HG02938 (cell line): Measurements from ENCODE around the gene TGM2.
"Not testable (repeated sequence)": the region's sequence is repeated elsewhere in the genome, so short reads cannot be mapped to it uniquely, and the experiment has no call there.

Experiments
- ATAC-seq: cut with Tn5 transposase; IDR thresholded peaks from one replicate; pipeline ENCODE4 v1.9.1; 2021; ENCODE audit warnings: mild to moderate bottlenecking, moderate library complexity; ENCODE audit not compliant: unreplicated experiment

The TGM2 gene

DNA sequence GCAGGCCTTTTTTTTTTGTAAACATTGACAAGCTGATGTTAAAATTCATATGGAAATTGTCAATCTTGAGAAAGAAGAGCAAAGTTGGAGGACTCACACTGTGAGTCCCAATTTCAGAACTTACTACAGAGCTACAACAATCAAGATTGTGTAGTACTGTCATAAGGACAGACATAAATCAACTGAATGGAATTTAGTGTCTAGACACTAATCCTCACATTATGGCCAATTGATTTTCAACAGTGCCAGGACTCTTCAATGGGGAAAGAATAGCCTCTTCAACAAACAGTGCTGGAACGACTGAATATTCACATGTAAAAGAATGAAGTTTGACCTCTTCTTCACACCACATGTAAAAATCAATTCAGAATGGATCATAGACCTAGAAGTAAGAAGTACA is 60.8 kb downstream of the TGM2 start:
- no peak for ATAC-seq

DNA sequence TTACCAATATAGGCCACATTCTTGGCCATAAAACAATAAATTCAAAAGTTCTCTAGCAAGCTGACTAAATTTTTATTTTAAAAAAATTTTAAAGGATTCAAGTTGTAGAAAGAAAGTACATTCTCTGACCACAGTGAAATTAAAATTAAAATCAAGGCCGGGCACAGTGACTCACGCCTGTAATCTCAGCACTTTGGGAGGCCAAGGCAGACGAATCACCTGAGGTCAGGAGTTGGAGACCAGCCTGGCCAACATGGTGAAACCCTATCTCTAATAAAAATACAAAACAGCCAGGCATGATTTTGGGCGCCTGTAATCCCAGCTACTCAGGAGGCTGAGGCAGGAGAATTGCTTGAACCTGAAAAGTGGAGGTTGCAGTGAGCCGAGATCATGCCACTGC is 62.9 kb downstream of the TGM2 start:
- not testable (repeated sequence) for ATAC-seq

DNA sequence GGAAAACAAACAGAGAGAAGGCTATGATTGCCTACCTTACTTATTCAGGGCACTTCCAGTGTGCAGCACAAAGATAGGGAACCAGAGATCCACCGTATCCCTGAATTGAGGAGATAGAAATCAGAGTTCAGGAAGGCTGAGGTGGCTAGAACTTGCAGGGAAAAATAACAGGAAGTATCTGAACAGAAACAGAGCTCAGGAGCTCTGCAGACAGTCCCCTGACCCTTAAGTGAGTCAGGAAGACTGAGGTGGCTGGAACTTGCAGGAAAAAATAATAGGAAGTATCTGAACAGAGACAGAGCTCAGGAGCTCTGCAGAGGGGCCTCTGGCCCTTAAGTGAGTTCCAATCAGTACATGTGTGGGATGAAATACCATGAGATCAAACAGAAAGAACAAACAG is 66.1 kb downstream of the TGM2 start:
- no peak for ATAC-seq

DNA sequence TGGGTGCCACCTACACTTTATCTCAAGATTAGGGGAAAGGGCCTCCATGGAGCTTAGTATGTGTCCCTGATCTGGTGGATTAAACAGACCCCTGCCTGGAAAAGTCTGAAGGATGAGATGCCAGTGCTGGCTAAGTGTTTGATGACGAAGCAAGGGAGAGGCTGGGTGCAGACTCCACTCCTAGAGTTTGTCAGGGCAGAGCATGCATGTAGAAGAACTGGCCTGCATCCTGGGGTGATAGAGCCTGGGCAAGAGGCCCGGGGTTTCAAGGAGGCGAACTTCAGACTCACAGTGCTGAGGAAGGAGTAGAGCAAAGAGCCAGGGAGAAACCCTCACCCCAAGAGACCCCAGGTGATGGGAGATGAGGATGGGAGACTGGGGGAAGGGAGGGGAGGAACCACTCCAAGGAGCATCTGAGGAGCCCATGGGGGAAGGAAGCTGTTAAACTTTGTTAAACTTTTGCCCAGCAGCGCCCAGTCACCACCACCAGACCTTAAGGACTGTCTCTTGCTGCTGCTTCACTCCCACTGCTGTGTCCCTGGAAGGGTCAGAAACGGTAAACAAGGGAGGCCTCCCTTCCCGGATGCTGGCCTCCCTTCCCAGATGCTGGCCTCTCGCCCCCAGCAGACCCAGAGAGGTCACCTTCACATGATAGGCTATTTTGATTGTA is 69.9 kb downstream of the TGM2 start:
- no peak for ATAC-seq

DNA sequence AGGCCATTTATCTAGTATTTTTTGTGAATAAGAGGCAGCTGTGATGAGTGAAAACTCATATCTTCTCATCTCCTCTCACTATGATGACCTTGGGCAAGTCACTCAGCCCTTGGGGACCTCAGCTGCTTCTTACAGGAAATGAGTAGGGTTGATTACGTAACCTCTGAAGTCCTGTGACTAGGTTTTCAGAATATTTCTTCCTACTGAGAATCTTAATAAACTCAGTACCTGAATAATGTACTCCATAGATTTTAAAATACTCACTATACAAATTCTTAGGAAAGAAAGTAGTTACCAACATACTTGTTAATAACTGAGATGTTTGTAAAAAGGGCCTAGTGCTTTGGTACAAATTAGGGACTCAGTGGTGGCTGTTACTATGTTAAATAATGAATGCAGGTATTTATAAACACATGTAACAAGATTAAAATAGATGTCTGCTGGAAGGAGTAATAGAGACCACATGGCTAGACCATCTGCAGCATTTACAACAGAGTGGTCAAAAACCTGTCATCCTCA is 70.6 kb downstream of the TGM2 start:
- peak; percentile 60 for ATAC-seq

DNA sequence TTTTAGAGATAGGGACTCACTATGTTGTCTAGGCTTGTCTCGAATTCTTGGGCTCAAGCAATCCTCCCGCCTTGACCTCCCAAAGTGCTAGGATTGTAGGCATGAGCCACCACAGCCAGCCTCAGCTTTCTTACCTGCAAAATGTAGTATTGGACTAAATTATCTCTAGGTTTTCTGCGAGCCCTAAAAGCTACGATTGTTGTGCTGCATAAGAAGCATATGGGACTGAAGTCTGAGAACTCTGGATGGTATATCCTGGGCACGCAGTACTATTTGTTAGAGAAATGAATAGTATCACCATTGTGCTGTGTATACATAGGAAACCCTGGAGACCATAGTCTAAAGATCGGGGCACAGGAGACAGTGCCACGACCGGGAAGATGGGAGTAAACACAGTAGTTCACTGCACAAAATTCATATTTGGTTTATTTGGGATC is 71.4 kb downstream of the TGM2 start:
- no peak for ATAC-seq

DNA sequence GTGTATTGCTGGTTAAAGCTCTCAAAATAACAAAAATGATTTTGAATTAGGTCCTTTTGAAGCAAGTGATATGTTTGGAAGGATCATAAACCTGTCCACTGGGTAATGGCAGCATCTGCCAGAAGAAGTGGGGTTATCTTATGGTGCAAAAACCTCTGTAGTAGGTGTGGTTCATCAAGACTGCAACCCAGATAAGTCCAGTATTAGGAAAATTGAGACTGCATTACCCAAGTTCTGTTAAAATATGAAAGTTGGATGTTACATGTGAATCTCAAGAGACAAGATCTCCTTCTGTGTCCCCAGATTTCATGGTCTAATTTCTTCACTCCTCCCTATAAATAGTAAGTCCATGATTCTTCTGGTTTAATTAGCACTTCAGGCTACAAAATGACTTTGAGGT is 72.2 kb downstream of the TGM2 start:
- no peak for ATAC-seq

DNA sequence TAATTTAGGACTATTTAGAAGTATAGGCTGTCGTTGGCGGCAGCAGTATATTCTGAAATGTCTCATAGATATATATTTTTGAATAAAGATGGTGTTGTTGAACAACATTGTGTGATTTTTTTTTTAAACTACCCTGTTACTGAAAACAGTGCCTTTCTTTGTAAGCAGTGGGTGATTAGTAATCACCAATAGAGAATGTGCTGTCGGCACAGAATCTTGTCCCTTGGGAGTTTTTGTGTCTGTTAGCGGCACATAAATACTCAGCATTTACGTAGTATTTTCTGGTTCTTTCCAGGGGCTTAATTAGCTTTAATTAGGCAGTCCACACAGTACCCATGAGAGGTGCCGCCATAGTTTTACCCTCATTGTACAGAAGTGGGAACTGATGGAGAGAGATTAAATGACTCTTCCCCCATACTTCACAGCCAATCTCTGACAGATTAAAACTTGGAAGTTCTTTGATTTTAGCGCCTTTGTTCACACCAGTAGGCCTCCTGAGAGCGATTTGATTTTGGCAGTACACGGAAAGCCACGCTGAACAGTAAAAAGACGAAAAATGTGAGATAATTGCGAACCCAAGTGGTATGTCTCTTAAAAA is 72.7 kb downstream of the TGM2 start:
- ATAC-seq = no peak

DNA sequence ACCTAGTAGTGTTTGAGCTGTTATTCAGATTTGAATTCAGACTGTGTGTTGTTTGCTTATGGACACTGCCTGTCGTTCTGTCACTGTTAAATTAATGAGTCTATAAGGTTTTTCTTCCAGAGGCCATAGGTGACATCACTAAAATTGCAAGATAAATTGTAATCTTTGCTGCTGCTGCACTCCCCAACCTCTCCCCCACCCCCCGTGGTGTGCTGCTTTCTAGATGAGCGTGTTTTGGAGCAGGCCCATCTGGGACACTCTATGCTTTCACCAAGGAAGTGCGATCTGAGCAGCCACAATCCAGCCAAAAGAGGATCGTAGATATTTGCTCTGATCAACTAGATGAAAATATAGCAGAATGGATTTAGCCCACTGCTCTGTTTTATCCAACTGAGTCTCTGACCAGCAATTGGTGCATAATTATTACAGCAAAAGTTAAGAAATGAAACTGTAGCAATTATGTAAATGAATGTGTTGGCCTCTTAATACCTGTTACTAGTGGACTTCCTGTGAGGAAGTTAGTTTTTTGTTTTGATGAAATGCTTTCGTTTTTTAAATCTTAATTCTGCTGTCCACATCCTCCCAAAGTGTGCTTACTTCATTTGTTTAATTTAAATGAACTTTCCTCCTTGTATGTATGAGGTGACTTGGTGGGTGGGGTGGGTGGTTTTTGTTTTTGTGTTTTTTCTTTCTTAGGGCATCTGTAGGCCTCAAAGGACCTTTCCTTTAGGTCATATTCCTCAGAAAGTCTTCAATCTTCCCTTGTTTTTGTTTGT is 73.4 kb downstream of the TGM2 start:
- ATAC-seq = no peak

DNA sequence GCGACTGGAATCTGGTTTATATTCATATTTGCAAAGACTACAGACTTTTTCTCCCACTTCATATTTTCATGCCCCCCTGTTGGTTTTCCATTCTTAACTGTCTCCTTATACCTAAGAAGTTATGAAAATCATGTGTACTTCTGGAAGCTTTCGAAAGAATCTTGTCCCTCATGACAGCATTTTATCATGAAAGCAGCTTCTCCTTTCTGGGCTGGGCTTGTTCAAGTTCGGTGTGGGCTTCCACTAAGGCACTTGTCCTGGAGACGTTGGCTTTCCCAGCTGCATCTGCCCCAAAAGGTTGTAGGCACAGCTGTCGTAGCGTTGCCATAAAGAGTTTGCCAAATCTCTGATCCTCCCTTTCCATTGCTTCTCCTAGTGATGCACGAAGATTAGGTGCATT is 75.0 kb downstream of the TGM2 start:
- ATAC-seq = no peak

DNA sequence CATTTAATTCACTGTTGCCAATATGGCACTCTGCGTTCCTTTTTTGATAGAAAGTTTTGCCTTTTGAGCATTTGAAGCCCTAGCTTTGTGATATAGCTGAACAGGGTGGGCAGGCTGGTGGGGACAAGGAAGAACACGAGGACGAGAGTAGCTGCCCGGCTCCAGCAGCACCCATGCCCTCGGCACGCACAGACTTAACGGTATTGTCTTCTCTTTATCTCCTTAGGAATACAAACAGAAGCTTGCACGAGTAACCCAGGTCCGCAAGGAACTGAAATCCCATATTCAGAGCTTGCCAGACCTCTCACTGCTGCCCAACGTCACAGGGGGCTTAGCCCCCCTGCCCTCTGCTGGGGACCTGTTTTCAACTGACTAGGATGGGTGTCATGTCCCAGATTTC is 75.6 kb downstream of the TGM2 start:
- no peak for ATAC-seq

DNA sequence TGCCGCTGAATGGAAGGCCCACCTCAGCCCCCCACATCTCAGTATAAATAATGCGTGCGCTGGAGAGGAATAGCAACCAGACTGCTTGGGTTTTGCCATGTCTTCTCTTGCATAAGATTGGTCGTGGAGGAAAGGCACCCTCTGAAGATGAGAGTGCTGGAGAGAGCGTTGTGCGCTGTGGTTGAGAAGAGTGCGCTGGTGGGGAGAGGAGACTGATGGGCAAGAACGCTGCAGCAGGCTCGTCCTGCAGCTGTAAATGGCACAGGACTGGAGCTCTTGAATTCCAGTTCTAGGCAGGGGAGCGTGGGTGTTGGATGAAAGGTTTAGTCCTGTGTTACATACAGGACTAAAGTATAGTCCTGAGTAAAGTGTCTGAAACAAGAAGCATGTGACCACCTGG is 80.0 kb downstream of the TGM2 start:
- no peak for ATAC-seq

DNA sequence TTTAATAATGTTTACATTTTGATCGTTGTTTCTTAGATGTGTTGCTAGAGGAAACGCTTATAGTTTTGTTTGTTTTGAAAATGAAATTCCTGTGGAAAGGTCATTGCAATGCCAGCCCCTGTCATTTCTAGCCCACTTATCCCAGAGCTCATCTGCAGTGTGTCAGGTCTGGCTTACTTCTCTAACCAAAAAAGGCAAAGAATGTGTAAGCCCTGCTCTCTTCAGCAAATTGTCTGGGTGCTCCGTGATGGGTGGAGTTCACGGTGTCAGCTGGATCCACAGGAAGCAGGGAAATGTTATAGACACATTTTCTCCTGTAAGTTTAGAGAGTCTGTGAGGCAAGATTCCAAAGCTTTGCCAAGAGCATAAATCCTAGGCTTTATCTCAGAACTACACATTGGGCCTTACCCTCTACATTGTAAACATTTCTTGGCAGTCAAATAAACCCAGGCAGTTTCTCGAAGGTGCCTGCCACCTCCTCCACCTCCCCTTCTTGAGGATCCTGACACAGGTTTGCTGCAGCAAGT is 80.6 kb downstream of the TGM2 start:
- no peak for ATAC-seq

DNA sequence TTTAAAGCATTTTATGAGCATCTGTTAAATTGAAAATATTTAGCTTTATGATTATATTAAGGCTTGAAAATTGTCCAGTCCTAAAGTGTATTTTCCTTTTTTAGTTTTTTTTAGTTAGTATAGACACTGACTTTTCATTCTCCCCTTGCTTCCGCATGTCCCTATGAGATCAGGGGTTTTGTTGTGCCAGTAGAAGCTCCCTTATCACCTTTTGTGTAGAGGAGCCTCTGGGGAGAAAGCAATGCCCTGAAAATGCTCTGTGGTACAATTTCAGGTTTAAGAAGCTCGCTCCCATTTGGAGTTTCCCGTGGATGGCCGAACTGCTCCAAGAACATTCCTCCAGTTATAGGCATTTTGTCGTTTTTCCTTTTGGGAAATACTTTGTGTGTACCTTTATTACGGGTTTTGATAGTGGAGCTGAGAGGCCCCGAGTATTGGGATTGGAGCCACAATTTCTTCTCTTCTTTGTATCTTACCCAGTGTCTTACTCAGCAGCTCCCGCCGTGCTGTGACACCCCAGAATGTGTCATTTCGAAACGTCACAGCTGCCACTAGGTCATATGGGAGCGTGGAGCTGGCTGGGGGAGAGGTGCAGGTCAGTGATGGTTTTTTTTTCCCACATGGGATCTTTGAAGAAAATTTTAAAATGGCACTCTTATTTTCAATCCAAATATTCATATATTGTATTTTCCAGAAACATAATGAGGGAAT is 81.6 kb downstream of the TGM2 start:
- no peak for ATAC-seq

DNA sequence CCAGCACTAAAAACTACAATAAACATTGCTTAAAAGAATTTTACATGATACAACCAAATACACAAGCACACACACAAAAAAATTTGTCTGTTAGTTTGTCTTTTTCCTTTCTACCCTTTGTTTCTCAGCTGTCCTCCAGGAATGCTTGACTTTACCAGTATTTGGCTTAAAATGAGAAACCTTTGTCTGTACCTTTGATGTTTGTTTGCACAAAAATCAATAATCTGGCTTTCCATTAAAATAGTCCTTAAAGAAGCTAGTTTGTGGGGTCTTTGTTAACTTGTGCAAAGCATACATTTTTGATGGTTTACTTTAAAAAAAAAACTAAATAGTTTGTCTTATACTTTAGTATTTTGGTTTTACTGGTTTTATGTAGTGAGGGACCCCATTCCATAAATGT is 82.2 kb downstream of the TGM2 start:
- ATAC-seq = no peak

DNA sequence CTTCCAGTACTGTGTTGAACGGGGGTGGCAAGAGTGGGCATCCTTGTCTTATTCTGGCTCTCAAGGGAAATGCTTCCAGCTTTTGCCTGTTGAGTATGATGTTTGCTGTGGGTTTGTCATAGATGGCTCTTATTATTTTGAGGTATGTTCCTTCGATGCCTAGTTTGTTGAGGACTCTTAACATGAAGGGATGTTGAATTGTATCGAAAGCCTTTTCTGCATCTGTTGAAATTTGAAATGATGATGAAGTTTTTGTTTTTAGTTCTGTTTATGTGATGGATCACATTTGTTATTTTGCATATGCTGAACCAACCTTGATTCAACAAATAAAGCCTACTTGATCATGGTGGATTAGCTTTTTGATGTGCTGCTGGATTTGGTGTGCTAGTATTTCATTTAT is 83.5 kb downstream of the TGM2 start:
- no peak for ATAC-seq

DNA sequence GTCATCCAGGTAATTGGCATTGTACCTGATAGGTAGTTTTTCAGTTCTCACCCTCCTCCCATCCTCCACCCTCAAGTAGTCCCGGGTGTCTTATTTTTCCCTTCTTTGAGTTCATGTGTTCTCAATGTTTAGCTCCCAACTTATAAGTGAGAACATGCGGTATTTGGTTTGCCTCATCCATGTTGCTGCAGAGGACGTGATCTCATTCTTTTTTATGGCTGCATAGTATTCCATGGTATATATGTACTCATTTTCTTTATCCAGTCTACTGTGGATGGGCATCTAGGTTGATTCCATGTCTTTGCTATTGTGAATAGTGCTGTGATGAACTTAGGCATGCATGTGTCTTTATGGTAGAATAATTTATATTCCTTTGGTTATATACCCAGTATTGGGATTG is 85.7 kb downstream of the TGM2 start:
- ATAC-seq = no peak

DNA sequence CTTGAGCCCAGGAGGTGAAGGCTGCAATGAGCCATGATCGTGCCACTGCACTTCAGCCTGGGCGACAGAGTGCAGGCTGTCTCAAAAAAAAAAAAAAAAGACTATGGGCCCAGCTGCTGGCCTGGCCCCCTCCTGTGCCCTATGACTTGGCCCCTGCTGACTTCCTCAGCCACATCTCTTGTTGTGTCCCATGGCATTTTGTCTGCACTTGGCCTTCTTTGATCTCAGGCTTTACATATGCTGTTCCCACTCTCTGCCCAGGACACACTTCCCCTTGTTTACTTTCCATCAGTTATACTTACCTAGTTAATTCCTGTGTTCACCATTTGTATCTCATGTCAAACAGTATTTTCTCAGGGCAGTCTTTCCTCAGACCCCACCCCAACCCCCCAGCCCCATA is 87.0 kb downstream of the TGM2 start:
- ATAC-seq = no peak
